ENCODE measurements around the gene ZNF654.

ZNF654 gene

DNA sequence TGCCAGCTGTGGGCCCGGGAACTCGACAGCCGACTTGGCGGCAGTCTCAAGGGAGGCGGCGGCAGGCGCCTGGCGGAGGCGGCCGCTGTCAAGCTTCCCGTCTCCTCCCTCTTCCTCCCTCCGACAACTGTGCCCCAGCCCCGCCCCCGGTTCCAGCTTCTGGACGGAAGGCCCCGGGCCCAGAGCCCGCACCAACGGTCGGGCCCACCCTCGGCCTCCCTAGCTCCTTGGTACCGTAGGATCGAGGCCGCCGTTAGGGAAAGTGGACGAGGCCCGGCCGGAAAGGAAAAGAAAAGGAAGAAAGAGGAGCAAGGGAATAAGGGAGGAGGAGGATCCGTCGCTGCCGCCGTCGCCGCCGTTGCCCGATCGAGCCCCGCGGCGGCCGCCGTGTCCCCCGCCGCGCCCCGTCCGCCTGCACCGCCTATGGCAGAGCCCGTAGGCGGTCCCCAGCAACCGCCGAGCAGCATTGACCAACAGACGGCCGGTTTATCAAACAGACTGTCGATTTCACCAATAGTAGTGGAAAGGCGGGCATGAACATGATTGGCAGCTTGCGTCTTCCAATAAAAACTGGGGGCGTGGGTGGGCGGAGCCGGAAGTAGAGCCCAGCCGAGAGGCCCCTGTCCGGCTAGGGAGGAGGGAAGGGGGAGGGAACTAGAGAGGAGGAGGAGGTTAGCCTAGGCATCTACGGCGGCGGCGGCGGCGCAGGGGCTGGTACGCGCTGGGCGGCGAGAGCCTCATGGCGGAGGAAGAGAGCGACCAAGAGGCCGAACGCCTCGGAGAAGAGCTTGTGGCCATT is at the start of gene ZNF654, which contains the start of gene CGGBP1:
ZNF654 (plus strand) TSS at position 675 of the 799 bp plus-strand sequence; CDS start at position 740, 65 bp downstream.
CGGBP1 (minus strand) TSS at position 425 of the 799 bp plus-strand sequence. CDS start 3,029 bp downstream, outside the sequence.
- TF ChIP-seq, protein P1, sequence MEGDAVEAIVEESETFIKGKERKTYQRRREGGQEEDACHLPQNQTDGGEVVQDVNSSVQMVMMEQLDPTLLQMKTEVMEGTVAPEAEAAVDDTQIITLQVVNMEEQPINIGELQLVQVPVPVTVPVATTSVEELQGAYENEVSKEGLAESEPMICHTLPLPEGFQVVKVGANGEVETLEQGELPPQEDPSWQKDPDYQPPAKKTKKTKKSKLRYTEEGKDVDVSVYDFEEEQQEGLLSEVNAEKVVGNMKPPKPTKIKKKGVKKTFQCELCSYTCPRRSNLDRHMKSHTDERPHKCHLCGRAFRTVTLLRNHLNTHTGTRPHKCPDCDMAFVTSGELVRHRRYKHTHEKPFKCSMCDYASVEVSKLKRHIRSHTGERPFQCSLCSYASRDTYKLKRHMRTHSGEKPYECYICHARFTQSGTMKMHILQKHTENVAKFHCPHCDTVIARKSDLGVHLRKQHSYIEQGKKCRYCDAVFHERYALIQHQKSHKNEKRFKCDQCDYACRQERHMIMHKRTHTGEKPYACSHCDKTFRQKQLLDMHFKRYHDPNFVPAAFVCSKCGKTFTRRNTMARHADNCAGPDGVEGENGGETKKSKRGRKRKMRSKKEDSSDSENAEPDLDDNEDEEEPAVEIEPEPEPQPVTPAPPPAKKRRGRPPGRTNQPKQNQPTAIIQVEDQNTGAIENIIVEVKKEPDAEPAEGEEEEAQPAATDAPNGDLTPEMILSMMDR (IDR thresholded peaks at IDR 0.05), result no peak

DNA sequence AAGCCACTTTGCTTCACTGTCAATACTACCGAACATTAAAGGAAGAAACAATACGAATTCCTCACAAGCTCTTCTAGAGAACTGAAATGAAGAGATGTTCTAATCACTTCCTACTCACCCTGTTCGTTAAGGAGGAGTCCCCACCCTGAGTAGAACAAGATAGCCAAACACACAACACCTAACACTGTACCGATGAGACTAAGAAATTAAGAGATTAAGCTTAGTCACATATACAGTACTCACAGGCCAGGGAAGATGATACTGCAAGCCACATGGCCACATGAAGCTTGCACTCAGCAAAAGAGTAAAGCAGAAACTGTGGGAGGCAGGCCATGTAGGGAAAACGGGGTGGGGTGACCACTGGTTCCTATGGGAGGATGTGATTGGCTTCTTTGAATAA is 48.2 kb upstream of the ZNF654 start:
- TF ChIP-seq, protein P1 (IDR thresholded peaks at IDR 0.05), result no peak

DNA sequence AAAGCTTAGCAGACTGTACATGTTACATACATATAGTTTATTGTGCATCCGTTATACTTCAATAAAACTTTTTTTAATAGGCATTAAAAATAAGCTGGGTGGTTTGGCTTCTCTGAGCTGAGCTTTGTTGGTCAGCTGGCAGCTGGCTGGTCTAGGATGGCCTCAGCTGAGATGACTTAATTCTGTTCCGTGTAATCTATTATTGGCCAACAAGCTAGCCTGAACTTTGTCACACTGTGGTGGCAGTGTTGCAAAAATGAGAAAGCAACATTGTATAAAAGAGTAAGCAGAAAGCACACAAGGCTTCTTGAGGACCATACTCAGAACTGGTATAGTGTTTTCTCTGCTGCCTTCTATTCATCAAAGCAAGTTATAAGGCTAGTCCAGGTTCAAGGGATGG is 45.5 kb upstream of the ZNF654 start:
- TF ChIP-seq, protein P1 (IDR thresholded peaks at IDR 0.05), result no peak

DNA sequence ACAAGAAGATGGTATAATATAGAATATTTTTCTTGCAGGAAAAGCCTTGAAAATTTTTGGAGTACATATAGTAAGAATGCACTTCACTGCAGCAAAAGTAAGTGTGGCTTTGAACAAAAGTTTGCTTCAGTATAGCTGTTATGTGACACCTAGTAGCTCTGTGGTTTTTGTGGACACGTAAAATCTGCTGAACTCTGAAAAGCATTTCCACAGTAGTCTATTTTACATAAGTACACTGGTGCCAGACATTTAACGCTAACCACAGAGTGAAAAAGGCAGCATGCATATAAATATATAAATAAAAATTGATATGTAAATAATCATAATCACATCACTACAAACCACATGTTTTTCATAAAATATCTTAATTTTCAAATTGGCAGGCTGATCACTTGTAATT is 40.0 kb upstream of the ZNF654 start:
- TF ChIP-seq, protein P1 (IDR thresholded peaks at IDR 0.05), result no peak

DNA sequence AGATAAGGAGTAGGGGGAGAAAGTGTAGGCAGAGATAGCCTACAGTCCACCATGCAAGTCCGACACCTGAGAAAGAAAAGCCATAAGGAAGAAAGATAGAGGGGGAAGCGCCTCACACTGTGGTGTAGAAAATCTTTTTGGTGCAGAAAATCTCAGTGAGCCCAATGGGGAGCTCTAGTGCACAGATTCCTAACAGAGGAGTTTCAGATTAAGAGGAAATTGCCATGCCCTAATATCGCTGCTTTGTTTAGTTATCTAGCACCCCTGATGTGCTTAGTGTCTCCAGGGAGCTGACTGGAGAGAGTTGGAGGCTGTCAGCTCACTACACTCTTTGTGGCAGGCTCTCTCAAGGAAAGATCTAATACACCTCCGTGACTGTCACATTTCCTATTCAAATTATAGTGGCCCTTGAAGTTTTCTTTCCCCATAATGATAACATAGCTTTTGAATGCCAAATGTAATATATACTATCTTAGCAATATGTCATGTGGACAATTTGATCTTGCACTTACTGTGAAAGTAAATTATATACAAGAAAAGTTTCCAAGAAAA is 34.0 kb upstream of the ZNF654 start:
- TF ChIP-seq, protein P1 (IDR thresholded peaks at IDR 0.05), result no peak

DNA sequence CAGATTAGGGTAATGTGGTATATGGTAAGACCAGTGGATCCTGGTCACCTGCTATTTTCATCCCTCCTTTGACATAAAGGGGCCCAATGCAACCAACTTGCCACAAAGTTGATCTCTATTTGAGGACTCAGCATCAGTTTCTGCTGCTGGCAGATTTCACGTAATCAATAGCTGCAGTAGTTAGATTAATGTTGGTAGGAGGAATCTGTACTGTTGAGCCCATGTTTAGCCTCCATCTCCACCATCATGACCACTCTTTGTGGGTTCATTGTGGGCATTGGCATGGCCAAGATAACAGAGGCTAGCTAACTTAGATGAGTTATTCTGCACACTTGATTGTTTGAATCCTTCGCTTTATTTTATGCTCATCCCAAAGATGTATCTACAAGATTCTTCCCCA is 30.2 kb upstream of the ZNF654 start:
- TF ChIP-seq, protein P1 (IDR thresholded peaks at IDR 0.05), result no peak

DNA sequence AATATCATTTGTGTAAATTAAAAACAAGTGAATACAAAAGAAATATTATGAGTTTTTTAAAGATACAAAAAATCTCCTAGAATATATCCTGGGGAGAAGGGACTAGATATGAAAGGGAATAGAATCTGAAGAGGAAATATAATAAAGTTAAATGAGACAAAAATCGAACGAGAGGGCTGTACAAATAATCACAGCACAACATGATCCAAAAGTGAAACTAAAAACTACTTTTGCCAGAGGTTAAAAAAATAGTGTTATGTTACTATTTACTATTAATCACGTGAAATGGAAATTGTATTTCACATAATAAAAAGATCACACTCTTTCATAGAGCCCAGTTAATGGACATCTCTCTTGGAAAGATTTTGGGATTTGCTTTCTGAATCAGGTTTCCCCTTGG is 28.8 kb upstream of the ZNF654 start:
- TF ChIP-seq, protein P1 (IDR thresholded peaks at IDR 0.05), result no peak

Measured in LNCAP (cell line).